ENCODE results near the gene MYO1G. TPM values are rescaled to one million over a fixed set of nuclear protein-coding genes. Genes with fewer than 3 reads are reported as not detected.

Gene MYO1G
- total and polyA plus RNA-seq, 9 of the 15 experiments (the other 6 are each of a cell fraction or from before 2014, with no cell fraction given) = 0.03 to 0.62 (median 0.13) TPM; not detected in 1

DNA sequence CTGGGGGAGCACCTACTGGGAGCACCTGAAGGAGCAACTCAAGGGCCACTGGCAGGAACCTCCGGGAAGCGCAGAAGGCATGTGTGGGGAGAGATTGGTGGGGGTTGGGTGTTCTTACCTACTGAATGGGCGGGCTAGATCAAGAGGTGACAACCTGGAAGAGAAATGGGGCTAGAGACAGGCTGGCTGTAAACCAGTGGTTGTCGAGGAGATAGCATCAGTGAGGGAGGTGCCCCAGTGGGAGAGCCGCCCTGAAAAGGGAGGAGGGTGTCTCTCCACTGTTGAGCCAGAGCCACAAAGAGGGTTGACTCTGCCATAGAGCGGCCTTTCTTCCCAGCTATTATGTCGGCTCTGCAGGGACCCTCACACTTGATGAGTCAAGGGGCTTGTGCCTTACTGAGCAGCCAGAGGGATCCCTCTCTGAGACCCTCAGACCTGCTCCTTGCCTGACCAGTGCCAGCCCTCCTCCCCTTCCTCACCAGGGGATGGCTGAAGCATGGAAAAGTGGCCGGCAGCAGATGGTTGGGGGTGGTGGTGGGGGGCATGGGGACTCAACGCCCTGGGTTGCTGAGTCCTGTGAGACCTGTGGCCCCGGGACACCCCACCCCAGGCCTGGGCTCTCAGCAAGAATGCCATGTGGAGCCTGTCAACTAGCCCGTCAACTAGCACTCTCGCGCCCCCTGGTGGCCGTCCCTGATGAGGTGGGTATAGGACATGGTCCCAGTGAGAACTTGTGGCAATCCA, 57.0 kb downstream of the MYO1G start (continued):
- TF ChIP-seq, protein P1, sequence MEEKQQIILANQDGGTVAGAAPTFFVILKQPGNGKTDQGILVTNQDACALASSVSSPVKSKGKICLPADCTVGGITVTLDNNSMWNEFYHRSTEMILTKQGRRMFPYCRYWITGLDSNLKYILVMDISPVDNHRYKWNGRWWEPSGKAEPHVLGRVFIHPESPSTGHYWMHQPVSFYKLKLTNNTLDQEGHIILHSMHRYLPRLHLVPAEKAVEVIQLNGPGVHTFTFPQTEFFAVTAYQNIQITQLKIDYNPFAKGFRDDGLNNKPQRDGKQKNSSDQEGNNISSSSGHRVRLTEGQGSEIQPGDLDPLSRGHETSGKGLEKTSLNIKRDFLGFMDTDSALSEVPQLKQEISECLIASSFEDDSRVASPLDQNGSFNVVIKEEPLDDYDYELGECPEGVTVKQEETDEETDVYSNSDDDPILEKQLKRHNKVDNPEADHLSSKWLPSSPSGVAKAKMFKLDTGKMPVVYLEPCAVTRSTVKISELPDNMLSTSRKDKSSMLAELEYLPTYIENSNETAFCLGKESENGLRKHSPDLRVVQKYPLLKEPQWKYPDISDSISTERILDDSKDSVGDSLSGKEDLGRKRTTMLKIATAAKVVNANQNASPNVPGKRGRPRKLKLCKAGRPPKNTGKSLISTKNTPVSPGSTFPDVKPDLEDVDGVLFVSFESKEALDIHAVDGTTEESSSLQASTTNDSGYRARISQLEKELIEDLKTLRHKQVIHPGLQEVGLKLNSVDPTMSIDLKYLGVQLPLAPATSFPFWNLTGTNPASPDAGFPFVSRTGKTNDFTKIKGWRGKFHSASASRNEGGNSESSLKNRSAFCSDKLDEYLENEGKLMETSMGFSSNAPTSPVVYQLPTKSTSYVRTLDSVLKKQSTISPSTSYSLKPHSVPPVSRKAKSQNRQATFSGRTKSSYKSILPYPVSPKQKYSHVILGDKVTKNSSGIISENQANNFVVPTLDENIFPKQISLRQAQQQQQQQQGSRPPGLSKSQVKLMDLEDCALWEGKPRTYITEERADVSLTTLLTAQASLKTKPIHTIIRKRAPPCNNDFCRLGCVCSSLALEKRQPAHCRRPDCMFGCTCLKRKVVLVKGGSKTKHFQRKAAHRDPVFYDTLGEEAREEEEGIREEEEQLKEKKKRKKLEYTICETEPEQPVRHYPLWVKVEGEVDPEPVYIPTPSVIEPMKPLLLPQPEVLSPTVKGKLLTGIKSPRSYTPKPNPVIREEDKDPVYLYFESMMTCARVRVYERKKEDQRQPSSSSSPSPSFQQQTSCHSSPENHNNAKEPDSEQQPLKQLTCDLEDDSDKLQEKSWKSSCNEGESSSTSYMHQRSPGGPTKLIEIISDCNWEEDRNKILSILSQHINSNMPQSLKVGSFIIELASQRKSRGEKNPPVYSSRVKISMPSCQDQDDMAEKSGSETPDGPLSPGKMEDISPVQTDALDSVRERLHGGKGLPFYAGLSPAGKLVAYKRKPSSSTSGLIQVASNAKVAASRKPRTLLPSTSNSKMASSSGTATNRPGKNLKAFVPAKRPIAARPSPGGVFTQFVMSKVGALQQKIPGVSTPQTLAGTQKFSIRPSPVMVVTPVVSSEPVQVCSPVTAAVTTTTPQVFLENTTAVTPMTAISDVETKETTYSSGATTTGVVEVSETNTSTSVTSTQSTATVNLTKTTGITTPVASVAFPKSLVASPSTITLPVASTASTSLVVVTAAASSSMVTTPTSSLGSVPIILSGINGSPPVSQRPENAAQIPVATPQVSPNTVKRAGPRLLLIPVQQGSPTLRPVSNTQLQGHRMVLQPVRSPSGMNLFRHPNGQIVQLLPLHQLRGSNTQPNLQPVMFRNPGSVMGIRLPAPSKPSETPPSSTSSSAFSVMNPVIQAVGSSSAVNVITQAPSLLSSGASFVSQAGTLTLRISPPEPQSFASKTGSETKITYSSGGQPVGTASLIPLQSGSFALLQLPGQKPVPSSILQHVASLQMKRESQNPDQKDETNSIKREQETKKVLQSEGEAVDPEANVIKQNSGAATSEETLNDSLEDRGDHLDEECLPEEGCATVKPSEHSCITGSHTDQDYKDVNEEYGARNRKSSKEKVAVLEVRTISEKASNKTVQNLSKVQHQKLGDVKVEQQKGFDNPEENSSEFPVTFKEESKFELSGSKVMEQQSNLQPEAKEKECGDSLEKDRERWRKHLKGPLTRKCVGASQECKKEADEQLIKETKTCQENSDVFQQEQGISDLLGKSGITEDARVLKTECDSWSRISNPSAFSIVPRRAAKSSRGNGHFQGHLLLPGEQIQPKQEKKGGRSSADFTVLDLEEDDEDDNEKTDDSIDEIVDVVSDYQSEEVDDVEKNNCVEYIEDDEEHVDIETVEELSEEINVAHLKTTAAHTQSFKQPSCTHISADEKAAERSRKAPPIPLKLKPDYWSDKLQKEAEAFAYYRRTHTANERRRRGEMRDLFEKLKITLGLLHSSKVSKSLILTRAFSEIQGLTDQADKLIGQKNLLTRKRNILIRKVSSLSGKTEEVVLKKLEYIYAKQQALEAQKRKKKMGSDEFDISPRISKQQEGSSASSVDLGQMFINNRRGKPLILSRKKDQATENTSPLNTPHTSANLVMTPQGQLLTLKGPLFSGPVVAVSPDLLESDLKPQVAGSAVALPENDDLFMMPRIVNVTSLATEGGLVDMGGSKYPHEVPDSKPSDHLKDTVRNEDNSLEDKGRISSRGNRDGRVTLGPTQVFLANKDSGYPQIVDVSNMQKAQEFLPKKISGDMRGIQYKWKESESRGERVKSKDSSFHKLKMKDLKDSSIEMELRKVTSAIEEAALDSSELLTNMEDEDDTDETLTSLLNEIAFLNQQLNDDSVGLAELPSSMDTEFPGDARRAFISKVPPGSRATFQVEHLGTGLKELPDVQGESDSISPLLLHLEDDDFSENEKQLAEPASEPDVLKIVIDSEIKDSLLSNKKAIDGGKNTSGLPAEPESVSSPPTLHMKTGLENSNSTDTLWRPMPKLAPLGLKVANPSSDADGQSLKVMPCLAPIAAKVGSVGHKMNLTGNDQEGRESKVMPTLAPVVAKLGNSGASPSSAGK (IDR thresholded peaks at IDR 0.05) = peak; percentile 44
- no peak for TF ChIP-seq SMARCC2 (IDR thresholded peaks at IDR 0.05; ENCODE audit: low read depth)
- TF ChIP-seq PHB2 (IDR thresholded peaks at IDR 0.05; ENCODE audit: low read depth) = no peak
- TF ChIP-seq ZNF12 (CRISPR knock-in tag; IDR thresholded peaks at IDR 0.05) = no peak
- TF ChIP-seq MED1 (CRISPR knock-in tag; IDR thresholded peaks at IDR 0.05; ENCODE audit: borderline replicate concordance) = no peak
- no peak for TF ChIP-seq ZNF436 (CRISPR knock-in tag; IDR thresholded peaks at IDR 0.05)
- no peak for TF ChIP-seq ESRRA (IDR thresholded peaks at IDR 0.05; ENCODE audit: borderline replicate concordance, low read depth)
- TF ChIP-seq, protein P2, sequence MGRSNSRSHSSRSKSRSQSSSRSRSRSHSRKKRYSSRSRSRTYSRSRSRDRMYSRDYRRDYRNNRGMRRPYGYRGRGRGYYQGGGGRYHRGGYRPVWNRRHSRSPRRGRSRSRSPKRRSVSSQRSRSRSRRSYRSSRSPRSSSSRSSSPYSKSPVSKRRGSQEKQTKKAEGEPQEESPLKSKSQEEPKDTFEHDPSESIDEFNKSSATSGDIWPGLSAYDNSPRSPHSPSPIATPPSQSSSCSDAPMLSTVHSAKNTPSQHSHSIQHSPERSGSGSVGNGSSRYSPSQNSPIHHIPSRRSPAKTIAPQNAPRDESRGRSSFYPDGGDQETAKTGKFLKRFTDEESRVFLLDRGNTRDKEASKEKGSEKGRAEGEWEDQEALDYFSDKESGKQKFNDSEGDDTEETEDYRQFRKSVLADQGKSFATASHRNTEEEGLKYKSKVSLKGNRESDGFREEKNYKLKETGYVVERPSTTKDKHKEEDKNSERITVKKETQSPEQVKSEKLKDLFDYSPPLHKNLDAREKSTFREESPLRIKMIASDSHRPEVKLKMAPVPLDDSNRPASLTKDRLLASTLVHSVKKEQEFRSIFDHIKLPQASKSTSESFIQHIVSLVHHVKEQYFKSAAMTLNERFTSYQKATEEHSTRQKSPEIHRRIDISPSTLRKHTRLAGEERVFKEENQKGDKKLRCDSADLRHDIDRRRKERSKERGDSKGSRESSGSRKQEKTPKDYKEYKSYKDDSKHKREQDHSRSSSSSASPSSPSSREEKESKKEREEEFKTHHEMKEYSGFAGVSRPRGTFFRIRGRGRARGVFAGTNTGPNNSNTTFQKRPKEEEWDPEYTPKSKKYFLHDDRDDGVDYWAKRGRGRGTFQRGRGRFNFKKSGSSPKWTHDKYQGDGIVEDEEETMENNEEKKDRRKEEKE (IDR thresholded peaks at IDR 0.05; ENCODE audit: borderline replicate concordance in 1 of 2, control insufficient read depth in 1 of 2, low read depth in 2 of 2, low read length in 1 of 2) = no peak
- TF ChIP-seq BMI1 (IDR thresholded peaks at IDR 0.05; ENCODE audit: low read length) = no peak
- TF ChIP-seq, protein P3, sequence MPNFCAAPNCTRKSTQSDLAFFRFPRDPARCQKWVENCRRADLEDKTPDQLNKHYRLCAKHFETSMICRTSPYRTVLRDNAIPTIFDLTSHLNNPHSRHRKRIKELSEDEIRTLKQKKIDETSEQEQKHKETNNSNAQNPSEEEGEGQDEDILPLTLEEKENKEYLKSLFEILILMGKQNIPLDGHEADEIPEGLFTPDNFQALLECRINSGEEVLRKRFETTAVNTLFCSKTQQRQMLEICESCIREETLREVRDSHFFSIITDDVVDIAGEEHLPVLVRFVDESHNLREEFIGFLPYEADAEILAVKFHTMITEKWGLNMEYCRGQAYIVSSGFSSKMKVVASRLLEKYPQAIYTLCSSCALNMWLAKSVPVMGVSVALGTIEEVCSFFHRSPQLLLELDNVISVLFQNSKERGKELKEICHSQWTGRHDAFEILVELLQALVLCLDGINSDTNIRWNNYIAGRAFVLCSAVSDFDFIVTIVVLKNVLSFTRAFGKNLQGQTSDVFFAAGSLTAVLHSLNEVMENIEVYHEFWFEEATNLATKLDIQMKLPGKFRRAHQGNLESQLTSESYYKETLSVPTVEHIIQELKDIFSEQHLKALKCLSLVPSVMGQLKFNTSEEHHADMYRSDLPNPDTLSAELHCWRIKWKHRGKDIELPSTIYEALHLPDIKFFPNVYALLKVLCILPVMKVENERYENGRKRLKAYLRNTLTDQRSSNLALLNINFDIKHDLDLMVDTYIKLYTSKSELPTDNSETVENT (CRISPR knock-in tag; IDR thresholded peaks at IDR 0.05) = no peak
